Cardiac septum (tissue), 1 donor: ENCODE data around the gene PTPRN2. TPM values are rescaled to one million over a fixed set of nuclear protein-coding genes. Genes with fewer than 3 reads are reported as not detected.
"Not testable (repeated sequence)": the region's sequence is repeated elsewhere in the genome, so short reads cannot be mapped to it uniquely, and the experiment has no call there.

ENCODE experiments used
- DNase-seq: peaks from one replicate; pipeline ENCODE4 v3.0.0-alpha.2; 2020; ENCODE audit warnings: low spot score
- intact Hi-C: fragments of 100-400 bp; cut with DNase I; formaldehyde crosslinking; loops from one replicate; pipeline ENCODE4 v1.14.0; 2022
- total RNA-seq: library from RNA; stranded (reverse); fragmentation: NEBNext Ultra II Directional; extraction: Animal tissue kit (Norgen Biotek cat#: 25700); gene quantifications from one replicate; pipeline ENCODE4 v1.2.1, GENCODE V29; 2021
- donor health status: DM: no; HTN: no; CAD: no.

Gene PTPRN2
- total RNA-seq, 1 donor from 2014 or later = 0.92 TPM

DNA sequence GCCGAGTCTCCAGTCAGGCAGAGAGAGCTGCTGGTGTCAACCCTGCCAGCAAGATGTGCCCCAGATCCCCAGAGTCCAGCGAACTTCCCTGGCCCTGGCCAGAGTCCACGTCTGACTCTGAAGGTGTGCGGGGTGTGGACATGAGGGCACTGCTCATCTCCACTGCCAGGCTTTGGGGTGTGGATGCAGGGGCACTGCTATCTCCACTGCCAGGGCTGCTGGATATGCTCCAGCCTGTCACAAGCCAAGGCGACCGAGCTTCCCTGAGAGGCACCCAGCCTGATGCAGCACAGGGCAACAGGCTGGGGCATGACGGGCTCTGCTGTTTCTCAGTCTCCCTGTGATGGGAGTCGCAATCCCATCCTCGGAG, 596.8 kb downstream of the PTPRN2 start:
- DNase-seq = peak; percentile 73
- intact Hi-C loops = no loop called here

DNA sequence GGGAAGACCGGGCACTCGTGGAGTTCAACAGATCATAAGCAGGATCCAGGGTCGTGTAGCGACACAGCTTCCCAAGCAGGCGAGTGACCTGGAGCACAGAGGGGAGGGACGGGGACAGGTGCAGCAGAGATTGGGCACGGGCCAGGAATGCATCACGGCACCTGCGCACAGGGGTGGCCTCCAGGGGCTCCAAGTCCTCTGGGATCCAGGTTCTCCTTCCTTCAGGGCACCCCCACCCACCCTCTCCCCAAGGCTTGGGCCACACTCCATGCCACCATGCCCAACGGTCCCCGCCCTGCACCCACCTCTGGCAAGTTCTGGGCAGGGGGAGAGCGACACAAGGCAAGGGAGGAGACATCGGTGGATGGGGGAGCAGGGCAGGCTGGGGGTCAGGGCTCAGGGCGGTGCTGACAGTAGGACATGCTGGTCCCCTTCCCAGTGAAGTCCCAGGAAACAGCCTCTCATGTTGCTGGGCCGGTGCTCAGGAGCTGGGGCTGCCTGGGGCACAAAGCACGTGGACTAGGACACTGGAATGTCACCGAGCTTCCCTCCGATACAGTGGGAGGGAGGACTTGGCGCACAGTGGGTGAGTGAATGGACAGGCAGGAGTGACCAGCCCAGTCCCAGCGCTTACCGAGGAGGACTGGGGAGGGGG, 597.3 kb downstream of the PTPRN2 start:
- peak; percentile 63 for DNase-seq
- intact Hi-C loops = no loop called here

DNA sequence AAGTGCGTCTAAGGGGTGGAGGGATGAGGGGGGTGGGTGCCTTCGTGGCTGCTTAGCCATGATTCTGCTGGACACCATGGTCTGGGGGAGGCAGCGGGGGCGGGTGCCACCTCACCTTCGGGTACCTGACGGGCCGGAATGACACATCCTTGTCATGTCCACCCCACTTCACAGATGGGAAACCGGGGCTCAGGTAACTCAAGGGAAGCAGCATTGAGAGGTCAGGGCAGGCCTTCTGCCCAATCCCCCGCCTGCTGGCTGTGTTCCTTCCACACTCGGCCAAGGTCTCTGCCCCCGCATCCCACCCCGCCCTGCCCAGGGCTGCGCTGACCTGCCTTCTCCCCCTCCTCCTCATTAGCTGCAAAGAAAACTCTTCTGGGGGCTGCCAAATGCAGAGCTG, 598.0 kb downstream of the PTPRN2 start:
- intact Hi-C loops = no loop called here
- no peak for DNase-seq

DNA sequence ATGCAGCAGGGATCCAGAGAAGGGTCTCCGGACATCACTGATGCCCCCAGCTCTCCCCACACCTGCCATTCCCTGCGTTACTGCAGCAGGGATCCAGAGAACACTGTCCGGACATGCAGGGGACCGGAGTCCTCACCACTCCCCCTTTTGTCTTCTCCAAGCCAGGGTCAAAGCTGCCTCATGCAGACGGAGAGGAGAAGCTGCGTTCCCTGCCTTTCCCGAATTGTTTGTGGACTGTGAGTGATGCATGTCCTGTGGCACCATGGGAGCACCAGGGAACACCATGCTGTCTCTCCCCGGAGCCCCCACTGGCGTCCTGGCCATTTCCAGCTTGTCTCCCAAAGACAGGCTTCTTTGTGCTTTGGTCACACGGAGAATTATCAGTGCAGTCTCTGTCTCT, 599.7 kb downstream of the PTPRN2 start:
- DNase-seq = no peak
- intact Hi-C loops = no loop called here

DNA sequence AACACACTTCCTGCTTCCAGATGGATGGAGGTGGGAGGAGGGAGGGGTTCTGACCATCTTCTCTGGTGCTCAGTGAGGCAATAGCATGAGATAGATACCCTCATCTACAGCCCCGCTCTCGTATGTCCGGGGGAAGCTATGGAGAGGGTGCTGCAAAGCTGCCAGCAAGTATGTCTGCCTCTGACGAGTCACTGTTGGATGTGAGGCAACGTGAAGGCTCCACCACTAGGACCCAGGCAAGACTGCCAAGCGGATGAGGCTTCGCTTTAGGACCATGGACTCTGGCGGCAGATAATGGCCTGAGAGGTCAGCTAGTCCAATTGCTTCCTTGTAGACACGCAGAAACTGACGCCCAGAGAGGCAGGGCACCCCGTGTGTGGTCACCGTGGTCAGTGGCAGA, 601.6 kb downstream of the PTPRN2 start:
- intact Hi-C loops = no loop called here
- no peak for DNase-seq

DNA sequence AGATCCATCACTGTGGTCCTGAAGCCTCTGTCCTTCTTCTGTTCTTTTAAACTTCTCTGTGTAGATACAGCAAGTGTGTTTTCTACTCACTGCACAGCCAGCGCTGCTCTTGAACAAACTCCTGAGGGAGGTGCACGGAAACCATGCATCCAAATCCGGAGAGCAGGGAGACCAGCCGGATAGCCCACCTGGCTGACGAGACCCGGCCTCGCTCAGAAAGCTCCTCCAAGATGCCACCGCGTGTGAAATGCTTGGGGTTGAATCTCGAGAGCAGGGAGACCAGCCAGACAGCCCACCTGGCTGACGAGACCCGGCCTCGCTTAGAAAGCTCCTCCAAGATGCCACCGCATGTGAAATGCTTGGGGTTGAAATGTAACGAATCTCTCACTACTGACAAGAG, 602.0 kb downstream of the PTPRN2 start:
- intact Hi-C loops = no loop called here
- no peak for DNase-seq

DNA sequence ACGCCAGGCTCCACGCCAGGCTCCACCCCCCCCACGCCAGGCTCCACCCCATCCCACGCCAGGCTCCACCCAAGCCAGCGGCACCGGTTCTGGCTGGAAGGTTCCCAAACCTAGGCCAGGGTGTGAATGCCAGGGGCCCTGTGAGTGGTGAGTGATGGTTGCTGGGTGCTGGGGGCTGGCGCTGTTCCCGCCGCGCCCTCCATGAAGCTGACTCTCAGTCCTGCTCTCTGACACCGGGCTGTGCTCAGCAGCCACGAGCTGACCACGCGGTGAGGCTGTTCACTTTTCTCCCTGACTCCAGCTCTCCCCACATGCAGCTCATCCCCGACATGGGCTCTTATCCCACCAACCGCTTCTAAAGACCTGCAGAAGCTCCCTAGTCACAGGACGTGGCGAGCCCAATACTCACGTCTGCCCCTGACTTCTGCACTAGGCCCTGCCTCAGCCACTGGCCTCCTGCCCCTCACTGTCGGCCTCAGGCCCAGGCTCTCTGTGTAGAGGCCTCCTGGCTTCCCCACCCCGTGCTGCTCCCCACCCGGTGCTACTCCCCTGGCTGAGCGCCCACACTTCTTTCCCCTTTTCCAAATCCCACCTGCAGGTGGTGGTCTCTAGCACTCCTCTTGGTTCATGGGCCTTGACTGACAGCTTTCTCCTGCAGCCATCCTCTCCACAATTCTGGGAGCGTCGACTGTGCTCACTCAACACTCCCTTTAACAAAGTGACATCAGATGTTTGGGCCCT, 603.0 kb downstream of the PTPRN2 start:
- no peak for DNase-seq
- intact Hi-C loops = no loop called here

DNA sequence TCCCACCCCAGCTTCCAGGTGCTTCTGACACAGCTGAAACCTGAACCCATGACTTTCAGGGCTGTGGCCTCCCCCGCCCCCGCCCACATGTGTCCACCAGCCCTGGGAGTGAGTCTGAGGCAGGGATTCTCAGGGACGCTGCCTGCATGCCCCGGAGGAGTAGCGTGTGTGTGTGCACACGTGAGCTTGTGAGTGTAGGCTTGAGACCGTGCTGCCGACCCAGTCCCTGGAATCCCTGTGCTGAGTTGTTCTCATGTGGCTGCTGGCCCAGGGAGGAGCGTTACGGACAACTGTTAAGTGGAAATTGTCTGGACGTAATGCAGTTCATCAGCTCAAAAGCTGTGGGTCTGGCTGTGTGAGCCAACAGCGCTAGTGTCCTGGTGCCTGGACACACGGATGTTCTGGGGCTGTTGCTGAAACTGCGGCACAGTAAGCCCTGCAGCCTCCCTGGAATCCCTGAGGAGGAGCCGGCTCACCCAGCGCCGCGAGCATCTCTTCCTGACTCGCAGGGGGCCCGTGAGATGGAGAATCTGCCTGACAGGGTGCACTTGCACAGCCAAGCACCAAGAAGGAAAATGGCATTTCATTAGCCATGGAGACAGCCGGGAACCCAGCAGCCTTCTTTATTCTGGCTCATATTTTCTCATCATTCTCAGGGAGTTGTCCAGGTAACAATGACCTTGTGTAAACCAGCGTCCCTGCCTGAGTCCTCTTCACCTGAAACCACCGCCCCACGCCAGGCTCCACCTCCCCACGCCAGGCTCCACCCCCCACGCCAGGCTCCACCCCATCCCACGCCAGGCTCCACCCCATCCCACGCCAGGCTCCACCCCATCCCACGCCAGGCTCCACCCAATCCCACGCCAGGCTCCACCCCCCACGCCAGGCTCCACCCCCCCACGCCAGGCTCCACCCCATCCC, 603.9 kb downstream of the PTPRN2 start:
- intact Hi-C loops = no loop called here
- no peak for DNase-seq

DNA sequence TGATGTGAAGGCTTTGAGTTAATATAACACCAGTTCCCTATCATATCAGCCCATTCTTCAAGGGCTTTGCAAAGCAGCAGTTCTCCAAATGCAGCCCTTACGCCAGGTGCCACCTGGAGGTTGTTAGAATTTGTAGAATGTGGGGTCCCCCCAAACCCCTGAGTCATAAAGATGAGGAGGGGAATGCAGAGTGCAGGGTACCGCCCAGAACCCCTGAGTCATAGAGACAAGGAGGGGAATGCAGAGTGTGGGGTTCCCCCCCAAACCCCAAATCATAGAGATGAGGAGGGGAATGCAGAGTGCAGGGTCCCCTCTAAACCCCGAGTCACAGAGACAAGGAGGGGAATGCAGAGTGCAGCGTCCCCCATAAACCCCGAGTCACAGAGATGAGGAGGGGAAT, 605.8 kb downstream of the PTPRN2 start:
- peak; percentile 17 for DNase-seq
- intact Hi-C loops = no loop called here

DNA sequence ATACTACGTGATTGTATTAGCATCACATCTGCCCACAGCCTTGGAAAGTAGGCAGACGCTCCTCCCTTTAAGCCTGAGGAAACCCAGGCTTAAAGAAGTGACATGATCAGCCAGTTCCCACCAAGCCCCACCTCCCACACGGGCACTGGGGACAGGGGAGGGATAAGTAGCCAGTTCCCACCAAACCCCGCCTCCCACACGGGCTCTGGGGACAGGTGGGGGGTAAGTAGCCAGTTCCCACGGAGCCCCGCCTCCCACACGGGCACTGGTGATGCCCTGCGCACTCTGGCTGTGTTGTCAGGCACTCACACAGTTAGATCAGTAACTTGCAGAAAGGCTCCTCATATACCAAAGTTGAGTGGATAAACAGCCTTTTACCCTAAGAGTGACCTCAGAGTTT, 606.8 kb downstream of the PTPRN2 start:
- DNase-seq = peak; percentile 22
- intact Hi-C loops = no loop called here

DNA sequence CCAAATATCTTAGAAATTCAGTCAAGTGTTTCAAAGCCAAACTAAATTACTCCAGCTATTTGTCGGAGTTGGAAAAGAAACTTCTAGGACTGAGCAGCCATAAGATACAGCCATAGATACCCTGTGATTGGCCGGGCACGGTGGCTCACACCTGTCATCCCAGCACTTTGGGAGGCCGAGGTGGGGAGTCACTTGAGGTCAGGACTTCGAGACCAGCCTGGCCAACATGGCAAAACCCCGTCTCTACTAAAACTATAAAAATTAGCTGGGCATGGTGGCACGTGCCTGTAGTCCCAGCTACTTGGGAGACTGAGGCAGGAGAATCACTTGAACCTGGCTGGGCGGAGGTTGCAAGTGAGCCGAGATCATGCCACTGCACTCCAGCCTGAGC, 607.3 kb downstream of the PTPRN2 start:
- intact Hi-C loops = not testable (repeated sequence)
- DNase-seq = peak; percentile 27

DNA sequence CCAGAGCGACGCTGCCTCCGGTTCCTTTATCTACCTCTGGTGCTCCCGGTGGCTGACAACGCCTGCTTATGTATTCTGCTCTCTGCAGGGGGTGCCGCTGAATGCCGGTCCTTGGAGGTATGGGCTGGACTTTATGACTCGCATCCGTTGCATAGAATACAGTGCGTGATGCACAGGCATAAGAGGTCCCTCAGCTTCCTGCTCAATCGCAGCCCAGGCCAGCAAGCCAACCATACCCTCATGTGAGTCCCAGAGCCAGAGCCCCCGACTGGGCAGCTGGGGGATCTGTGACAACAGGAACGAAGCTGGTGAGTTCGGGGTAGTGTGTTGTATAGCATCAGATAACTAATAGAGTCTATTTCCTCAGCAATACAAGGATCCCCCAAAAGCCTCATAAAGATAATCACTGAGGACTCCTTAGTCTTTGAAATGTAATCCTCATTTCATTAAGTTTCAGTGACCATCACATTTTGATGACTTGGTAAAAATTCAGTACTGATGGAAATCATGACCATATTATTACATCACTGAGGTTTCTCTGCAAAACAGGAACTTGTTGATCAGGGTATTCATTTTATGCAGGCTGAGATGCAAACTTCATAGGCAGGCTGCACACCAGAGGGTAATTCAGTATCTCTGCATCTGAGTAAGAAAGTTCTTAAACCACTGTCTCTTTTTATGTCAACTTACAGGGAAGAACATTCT, 607.8 kb downstream of the PTPRN2 start:
- intact Hi-C loops = no loop called here
- DNase-seq = peak; percentile 46

DNA sequence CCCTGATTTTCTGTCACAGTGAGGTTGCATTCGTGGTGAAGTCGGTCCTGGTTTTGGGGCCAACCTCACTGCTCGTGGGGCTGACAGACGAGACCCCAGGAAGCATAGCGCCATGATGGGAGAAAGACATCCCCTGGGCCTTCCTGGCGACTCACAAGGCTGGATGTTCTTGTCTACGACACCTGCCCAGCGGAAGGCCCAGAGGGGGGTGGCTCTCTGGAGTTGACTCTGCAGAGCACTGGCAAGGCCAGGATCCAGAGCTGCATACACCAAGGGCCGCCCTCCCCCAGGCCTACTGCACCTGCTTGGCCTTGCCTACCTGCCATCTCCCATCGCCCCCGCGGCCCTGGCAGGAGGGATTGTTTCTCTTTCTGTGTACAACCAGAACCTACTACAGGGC, 608.9 kb downstream of the PTPRN2 start:
- intact Hi-C loops = no loop called here

DNA sequence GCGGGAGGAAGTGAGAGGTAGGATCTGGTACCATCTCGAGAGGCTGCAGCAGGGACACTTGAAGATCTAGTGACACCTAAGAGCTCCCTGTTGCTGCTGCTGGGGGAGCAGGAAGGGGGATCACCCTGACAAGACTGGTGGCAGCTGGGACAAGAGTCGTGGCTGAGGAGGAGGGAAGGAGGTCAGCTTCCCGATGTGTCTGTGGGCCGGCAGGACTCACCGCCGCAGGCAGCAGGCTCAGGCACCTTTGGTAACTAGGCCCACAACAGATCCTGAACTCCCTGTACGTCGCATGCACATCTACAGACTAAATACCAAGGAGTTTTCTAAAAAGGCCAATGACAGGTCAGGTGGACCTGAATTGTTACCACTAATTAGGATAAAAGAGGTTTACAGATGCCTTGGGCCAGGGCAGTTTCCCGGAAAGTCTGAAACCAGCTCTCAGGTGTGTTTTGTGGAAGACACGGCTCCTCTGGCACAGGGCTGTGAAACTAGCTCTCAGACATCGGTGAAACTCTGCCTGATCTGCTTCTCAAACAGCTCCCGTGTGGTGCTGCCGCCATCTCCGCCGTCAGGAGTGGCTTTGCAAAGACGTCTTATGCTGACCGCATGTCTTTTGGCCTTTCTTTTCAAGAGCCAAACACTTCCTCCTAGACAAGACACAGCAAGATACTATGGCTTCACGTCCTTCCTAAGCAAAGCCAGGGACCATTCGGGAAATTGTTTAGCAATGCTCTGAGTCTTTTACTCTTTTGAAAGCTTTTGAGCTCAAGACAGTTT, 609.7 kb downstream of the PTPRN2 start:
- intact Hi-C loops = no loop called here
- peak; percentile 65 for DNase-seq

More for the DNA sequence above, 608.9 kb downstream of the PTPRN2 start:
- DNase-seq = peak; percentile 68

DNA sequence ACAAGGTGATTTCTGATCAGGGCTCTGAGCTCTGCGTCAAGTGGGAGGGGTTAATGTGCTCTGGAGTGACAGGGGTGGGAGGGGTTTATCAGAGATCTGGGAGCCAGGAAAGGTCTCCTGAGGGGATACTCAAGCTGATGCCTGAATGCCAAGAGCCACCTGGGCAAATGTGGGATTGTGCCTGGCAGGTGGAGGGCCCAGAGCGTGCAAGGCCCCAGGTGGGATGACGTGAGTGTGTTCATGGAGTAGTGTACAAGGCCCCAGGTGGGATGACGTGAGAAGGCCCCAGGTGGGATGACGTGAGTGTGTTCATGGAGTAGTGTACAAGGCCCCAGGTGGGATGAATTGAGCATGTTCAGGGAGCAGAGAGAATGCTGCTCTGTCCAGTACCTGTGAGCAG, 610.3 kb downstream of the PTPRN2 start:
- peak; percentile 44 for DNase-seq
- intact Hi-C loops = no loop called here

DNA sequence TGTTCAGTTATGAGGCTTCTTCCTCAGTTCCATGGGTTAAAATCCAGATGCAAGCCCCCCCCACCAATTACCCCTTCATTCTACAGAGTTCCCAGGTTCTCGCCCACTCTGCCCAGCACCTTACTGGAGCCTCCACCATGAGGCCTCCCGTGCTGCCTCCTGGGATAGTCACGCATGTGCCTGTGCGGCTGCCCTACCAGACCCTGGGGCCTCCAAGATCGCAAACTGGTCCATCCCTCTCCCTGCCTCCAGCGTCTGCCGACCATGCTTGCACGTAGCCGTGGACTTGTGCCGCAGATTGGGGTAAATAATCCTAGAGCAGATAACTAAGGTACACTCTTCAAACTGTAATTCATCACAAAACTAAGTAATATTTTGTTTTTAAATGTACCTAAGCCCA, 611.2 kb downstream of the PTPRN2 start:
- intact Hi-C loops = no loop called here
- peak; percentile 39 for DNase-seq

DNA sequence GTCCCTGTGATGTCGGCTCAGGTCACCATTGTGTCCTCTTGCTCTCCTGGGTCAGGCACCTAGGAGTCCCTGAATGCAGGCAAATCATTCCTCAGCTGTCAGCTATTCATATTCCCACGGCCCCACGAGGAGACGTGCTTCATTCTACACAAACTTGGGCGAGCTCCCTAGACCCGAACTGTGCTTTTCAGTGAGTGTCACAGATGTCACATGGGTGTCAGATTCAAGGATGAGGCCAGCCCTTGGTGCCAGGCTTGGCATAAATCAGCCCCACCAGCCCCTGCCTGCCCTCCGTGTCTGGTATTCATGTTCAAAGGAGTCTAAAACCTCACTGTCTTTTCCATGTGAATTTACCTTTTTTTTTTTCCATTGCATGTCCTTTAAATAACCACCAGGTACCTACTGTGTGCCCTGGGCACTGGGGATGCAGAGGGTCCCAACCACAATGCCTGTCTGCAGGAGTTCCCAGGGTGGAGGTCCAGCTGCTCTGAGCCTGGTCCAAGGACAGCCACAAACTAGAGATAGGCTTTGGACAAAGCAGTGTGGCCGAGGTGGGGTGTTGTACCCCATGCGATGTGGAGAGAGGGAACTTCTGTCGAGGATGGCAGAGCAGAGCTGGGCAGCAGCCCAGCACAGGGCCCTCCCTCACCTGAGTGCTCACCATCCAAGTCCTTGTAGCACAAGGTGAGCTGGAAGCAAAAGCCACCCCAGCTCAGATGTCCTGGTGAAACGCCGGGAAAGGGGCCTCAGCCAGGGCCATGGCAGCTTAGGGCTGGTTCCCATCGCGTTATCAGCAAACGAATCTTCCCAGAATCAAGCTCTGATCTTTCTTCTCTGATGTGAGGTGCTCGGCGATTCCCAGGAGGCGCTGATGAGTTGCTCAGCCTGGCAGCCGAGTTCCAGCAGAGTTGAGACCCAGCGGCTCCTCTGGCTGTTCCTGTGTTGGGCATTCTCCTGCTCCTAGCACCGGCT, 611.9 kb downstream of the PTPRN2 start:
- DNase-seq = peak; percentile 39
- intact Hi-C loops = no loop called here

DNA sequence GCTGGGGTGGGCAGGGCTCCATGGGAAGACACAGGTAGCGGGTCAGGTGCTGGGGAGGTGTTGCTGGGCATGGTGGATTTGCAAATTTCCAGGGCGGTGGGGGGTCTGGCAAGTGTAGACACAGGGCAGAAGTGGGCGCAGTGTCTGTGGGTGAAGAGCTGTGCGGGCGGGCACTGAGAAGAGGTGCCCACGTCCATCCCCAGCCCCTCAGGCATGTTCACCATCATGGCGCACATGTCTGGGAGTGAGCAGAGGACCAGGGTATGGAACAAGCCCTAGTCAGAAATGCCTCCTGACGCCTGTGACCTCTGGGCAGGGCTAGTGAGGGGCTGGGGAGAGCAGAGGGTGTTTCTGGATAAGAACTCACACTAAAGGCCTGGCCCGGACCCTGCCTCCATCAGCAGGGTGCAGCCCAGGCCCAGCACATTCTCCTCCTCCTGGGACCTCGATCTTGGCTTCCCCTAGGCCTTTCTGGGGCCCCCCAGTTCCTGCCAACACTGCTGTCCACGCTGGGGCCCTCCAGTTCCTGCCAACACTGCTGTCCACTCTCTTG, 612.9 kb downstream of the PTPRN2 start:
- peak; percentile 57 for DNase-seq
- intact Hi-C loops = no loop called here
